K562 (cell line): ENCODE measurements around the gene NECTIN2. TPM values are rescaled to one million over a fixed set of nuclear protein-coding genes. Genes with fewer than 3 reads are reported as not detected.

Experiments
- ATAC-seq: fragments of 200-7000 bp; cut with Tn5 transposase; 3 replicates; pipeline ENCODE4 v1.9.1; 2020; ENCODE audit warnings: moderate library complexity
- BruUV-seq: library from RNA; stranded (reverse); fragments of 400-500 nt; replicated peaks from 2 replicates; lab custom pipeline; 2021; lab: Mats Ljungman, UMichigan
- CTCF ChIA-PET: fragments of 300-600 bp; formaldehyde crosslinking; extraction: SDS; loops from one replicate; lab custom pipeline; 2021; ENCODE audit warnings: low intra/inter-chr PET ratio; lab: Yijun Ruan, JAX
- POLR2A ChIA-PET: fragments of 300-600, 350-650 bp; sonication (Branson Sonifier 250); formaldehyde crosslinking; extraction: SDS; loops from one replicate; lab custom pipeline; 2021; ENCODE audit warnings: antibody characterized with exemption, inconsistent platforms; lab: Yijun Ruan, JAX
- DNase-seq, 4 experiments: peaks; one replicate each; pipeline versions ENCODE4 v3.0.0 to v3.0.0-alpha.2; 2011 to 2018; ENCODE audit warnings: low spot score in 3 of 4, mixed read lengths in 3 of 4; ENCODE audit errors: extremely low read depth in 1 of 4
- FAIRE-seq: peaks from 2 replicates; lab custom pipeline; 2011; peaks lifted over from hg19 to GRCh38; lab: Jason Lieb, UNC
- H2AFZ ChIP-seq: 2 replicates; pipeline ENCODE4 v1.6.0; 2011; ENCODE audit warnings: low read depth, low read length, control low read depth, inconsistent platforms
- H3K27ac ChIP-seq: fragments of 200-600 bp; 3 replicates; pipeline ENCODE4 v1.8.0; 2011; ENCODE audit warnings: low read depth, mild to moderate bottlenecking, control low read depth, inconsistent platforms, low read length, moderate library complexity, mixed read lengths; ENCODE audit errors: extremely low read depth
- H3K27me3 ChIP-seq, 2 experiments: fragments of 300-600 bp in 1 of 2; 2 replicates in 1 of 2; 3 replicates in 1 of 2; pipeline versions ENCODE4 v1.6.0 to v1.8.0; 2011; ENCODE audit warnings: inconsistent platforms in 2 of 2, low read length in 2 of 2, mild to moderate bottlenecking in 1 of 2, mixed read lengths in 1 of 2, moderate library complexity in 1 of 2; ENCODE audit not compliant: control insufficient read depth in 2 of 2, insufficient read depth in 2 of 2
- H3K36me3 ChIP-seq: fragments of 300-600 bp; 3 replicates; pipeline ENCODE4 v1.8.0; 2011; ENCODE audit warnings: mild to moderate bottlenecking, low read length, inconsistent platforms; ENCODE audit not compliant: control insufficient read depth, insufficient read depth
- H3K4me1 ChIP-seq, 2 experiments: fragments of 200-600 bp in 1 of 2; replicated peaks in 1 of 2; 2 replicates in 1 of 2; 3 replicates in 1 of 2; pipeline versions ENCODE4 v1.5.1 to v1.8.0; 2011; ENCODE audit warnings: inconsistent platforms in 2 of 2, low read length in 2 of 2, mild to moderate bottlenecking in 1 of 2, mixed read lengths in 1 of 2, moderate library complexity in 1 of 2; ENCODE audit not compliant: control insufficient read depth in 2 of 2, insufficient read depth in 2 of 2
- H3K4me2 ChIP-seq: 2 replicates; pipeline ENCODE4 v1.6.1; 2011; ENCODE audit warnings: low read length, control low read depth, inconsistent platforms, mixed read lengths; ENCODE audit not compliant: insufficient read depth
- H3K4me3 ChIP-seq: fragments of 200-600 bp; sonication (generic), shearing (Covaris generic); 2 replicates; pipeline ENCODE4 v1.5.1; 2016; ENCODE audit warnings: control low read depth, inconsistent platforms
- H3K79me2 ChIP-seq: fragments of 200-600 bp; 3 replicates; pipeline ENCODE4 v1.8.0; 2011; ENCODE audit warnings: low read length, inconsistent platforms; ENCODE audit not compliant: control insufficient read depth, insufficient read depth
- H3K9ac ChIP-seq, 2 experiments: 2 replicates each; pipeline versions ENCODE4 v1.6.0 to v1.6.1; 2011; ENCODE audit warnings: low read depth in 2 of 2, low read length in 2 of 2, control low read depth in 1 of 2, inconsistent platforms in 1 of 2, mild to moderate bottlenecking in 1 of 2, mixed read lengths in 1 of 2; ENCODE audit not compliant: insufficient read depth in 1 of 2
- H3K9me1 ChIP-seq: one replicate; pipeline ENCODE4 v1.6.0; 2011; ENCODE audit warnings: inconsistent platforms, mild to moderate bottlenecking, low read length, moderate library complexity; ENCODE audit not compliant: control insufficient read depth, insufficient read depth
- H3K9me3 ChIP-seq: replicated peaks from 2 replicates; pipeline ENCODE4 v1.5.1; 2011; ENCODE audit warnings: low read depth, low read length, inconsistent platforms; ENCODE audit not compliant: control insufficient read depth, insufficient read depth
- H4K20me1 ChIP-seq: replicated peaks from 2 replicates; pipeline ENCODE4 v1.6.1; 2011; ENCODE audit warnings: low read length, inconsistent platforms, mixed read lengths; ENCODE audit not compliant: control insufficient read depth, insufficient read depth
- ARID4B ChIP-seq: sonication (generic); formaldehyde crosslinking; IDR thresholded peaks from 2 replicates; pipeline ENCODE4 v1.8.0; 2022; ENCODE audit warnings: mild to moderate bottlenecking, missing genetic modification reagents
- CBFA2T2 ChIP-seq: fragments of 450-650 bp; conservative IDR thresholded peaks from 2 replicates; pipeline ENCODE4 v1.6.1; 2017; ENCODE audit warnings: mild to moderate bottlenecking
- CBFB ChIP-seq: sonication (generic); formaldehyde crosslinking; IDR thresholded peaks from 2 replicates; pipeline ENCODE4 v1.4.0; 2020; ENCODE audit warnings: mild to moderate bottlenecking, missing genetic modification reagents
- E4F1 ChIP-seq: fragments of 250-450 bp; sonication (Bioruptor Pico); IDR thresholded peaks from 2 replicates; pipeline ENCODE4 v1.5.0; 2021; ENCODE audit warnings: mild to moderate bottlenecking, borderline replicate concordance
- ELK3 ChIP-seq: fragments of 450-650 bp; formaldehyde crosslinking; IDR thresholded peaks from 2 replicates; pipeline ENCODE4 v1.4.0; 2020; ENCODE audit warnings: mild to moderate bottlenecking
- FOXM1 ChIP-seq, 2 experiments: fragments of 450-650 bp in 1 of 2; sonication (generic) in 1 of 2; formaldehyde crosslinking in 1 of 2; IDR thresholded peaks; 2 replicates each; pipeline versions ENCODE4 v1.6.1 to v1.9.0; 2017 to 2022; ENCODE audit warnings: low read depth in 2 of 2, mild to moderate bottlenecking in 2 of 2, missing genetic modification reagents in 1 of 2, moderate library complexity in 1 of 2
- MTA3 ChIP-seq: fragments of 450-650 bp; formaldehyde crosslinking; IDR thresholded peaks from 2 replicates; pipeline ENCODE4 v1.6.1; 2017; ENCODE audit warnings: mild to moderate bottlenecking, borderline replicate concordance
- NCOA2 ChIP-seq, 2 experiments: fragments of 450-650 bp; IDR thresholded peaks; 2 replicates each; pipeline ENCODE4 v1.6.1; 2018; ENCODE audit warnings: mild to moderate bottlenecking in 2 of 2, moderate library complexity in 1 of 2; ENCODE audit not compliant: partially characterized antibody in 2 of 2
- NFE2L1 ChIP-seq: fragments of 450-650 bp; IDR thresholded peaks from 2 replicates; pipeline ENCODE4 v1.6.1; 2016; ENCODE audit warnings: missing genetic modification characterization, low read depth, mild to moderate bottlenecking, missing compliant biosample characterization, moderate library complexity, borderline replicate concordance
- SRSF7 ChIP-seq: fragments of 200-400 bp; formaldehyde crosslinking; optimal IDR thresholded peaks from 2 replicates; pipeline ENCODE3; 2017; ENCODE audit warnings: mild to moderate bottlenecking, low read depth, low read length
- TAF15 ChIP-seq: fragments of 200-400 bp; formaldehyde crosslinking; IDR thresholded peaks from 2 replicates; pipeline ENCODE4 v1.6.1; 2017; ENCODE audit warnings: mild to moderate bottlenecking, low read depth, low read length, moderate library complexity
- THAP7 ChIP-seq: fragments of 250-450 bp; sonication (Bioruptor Pico); IDR thresholded peaks from 2 replicates; pipeline ENCODE4 v1.5.0; 2021
- U2AF1 ChIP-seq: fragments of 200-400 bp; formaldehyde crosslinking; optimal IDR thresholded peaks from 2 replicates; pipeline ENCODE3; 2017; ENCODE audit warnings: mild to moderate bottlenecking, low read depth, low read length, moderate library complexity
- ZKSCAN3 ChIP-seq: fragments of 250-450 bp; sonication (Bioruptor Pico); IDR thresholded peaks from 2 replicates; pipeline ENCODE4 v1.4.0; 2020
- ZNF224 ChIP-seq: sonication (generic); formaldehyde crosslinking; IDR thresholded peaks from 2 replicates; pipeline ENCODE4 v1.8.0; 2022; ENCODE audit warnings: mild to moderate bottlenecking, missing genetic modification reagents
- WGBS: fragments of 100-300 bp; shearing (Covaris generic); methylation state at CpG from one replicate; pipeline ENCODE4 v1.1.6; 2016; ENCODE audit warnings: low coverage, mixed read lengths; ENCODE audit not compliant: insufficient coverage; ENCODE audit errors: missing lambda C conversion rate; 5-methylcytosine and 5-hydroxymethylcytosine counted together
- in situ Hi-C: fragments of 300-500 bp; cut with MboI; formaldehyde crosslinking; loops from 4 replicates; pipeline ENCODE4 v1.15.0; 2018; ENCODE audit warnings: inconsistent platforms, mixed read lengths
- intact Hi-C: fragments of 100-400 bp; cut with micrococcal nuclease; formaldehyde crosslinking; loops from 2 replicates; pipeline ENCODE4 v1.14.2; 2022
- polyA plus RNA-seq, 8 experiments: library from polyadenylated mRNA; depleted of rRNA in 4 of 8; stranded (reverse) in 5 of 8; unstranded in 3 of 8; fragments of >200 nt; fragmentation: Nextera tagmentation in 2 of 8; fragmentation: Illumina TruSeq in 1 of 8; extraction: Ambion mirVana in 2 of 8; extraction: Trizol in 1 of 8; gene quantifications; 2 replicates each; pipeline versions ENCODE4 v1.2.1 to v1.2.3, GENCODE V29; 2011 to 2014; ENCODE audit warnings: inconsistent platforms in 1 of 8, missing spikeins in 1 of 8
- total RNA-seq, 7 experiments: library from RNA; depleted of rRNA in 6 of 7; stranded (reverse); fragments of >200 nt in 6 of 7; fragmentation: Illumina TruSeq in 2 of 7; extraction: Trizol in 2 of 7; gene quantifications; 2 replicates each; pipeline versions ENCODE4 v1.2.1 to v1.2.3, GENCODE V29; 2011 to 2021; ENCODE audit warnings: low replicate concordance in 1 of 7

The NECTIN2 gene
- total and polyA plus RNA-seq, 9 of the 15 experiments (the other 6 are each of a cell fraction or from before 2014, with no cell fraction given), result 3.9 to 94.9 (median 34.9) TPM

GRCh38 chr19:44930088-44930487, 84.0 kb downstream of the NECTIN2 start:
- FAIRE-seq (no peak), ATAC-seq (no peak), DNase-seq (no peak)
- Histone ChIP-seq H3K9me1 (no peaks in the 10 kb centered on the region), H3K27me3 (no peaks in the 10 kb centered on the region), H3K27ac (no peak overlapping the region), H3K4me1 (peaks cover 0 to 20% of the 10 kb centered on the region in 2 experiments; a peak in 4 of 5 replicates), H3K36me3 (no peaks in the 10 kb centered on the region), H3K9me3 (no peaks in the 10 kb centered on the region), H3K4me2 (no peak overlapping the region), H3K9ac (no peak overlapping the region), H2AFZ (no peak overlapping the region), H3K4me3 (no peak overlapping the region), H4K20me1 (no peaks in the 10 kb centered on the region), H3K79me2 (no peaks in the 10 kb centered on the region)
- POLR2A ChIA-PET, result no interaction called here
- no TSS peak for BruUV-seq
- WGBS, result 73% methylated on average over 7 of the region's 7 CpGs
- in situ Hi-C loops, result no loop called here
- intact Hi-C loops, result no loop called here
- CTCF ChIA-PET, result no interaction called here
- TF ChIP-seq CBFB (no peak), THAP7 (no peak), ZNF224 (CRISPR knock-in tag) (no peak), MTA3 (no peak), CBFA2T2 (no peak), NCOA2 (IDR thresholded peaks at IDR 0.05; ENCODE audit: partially characterized antibody in 2 of 2) (no peak), TAF15 (no peak), U2AF1 (no peak), ZKSCAN3 (CRISPR knock-in tag) (no peak), E4F1 (no peak), FOXM1 (IDR thresholded peaks at IDR 0.05; ENCODE audit: low read depth) (no peak), FOXM1 (CRISPR knock-in tag; IDR thresholded peaks at IDR 0.05; ENCODE audit: low read depth) (no peak), NFE2L1 (no peak), SRSF7 (no peak), ARID4B (no peak), ELK3 (CRISPR knock-in tag) (no peak)
